ENCODE results near the gene PPIA.

Gene PPIA

GRCh38 chr7:44849885-44850544, 53.5 kb downstream of the PPIA start:
- H4K8ac ChIP-seq (ENCODE audit: low read length): no peak overlapping the region
- H4K91ac ChIP-seq (ENCODE audit: low read length): no peak overlapping the region
- no peak overlapping the region for H3K4me2 ChIP-seq (ENCODE audit: low read length, poor library complexity, severe bottlenecking)
- no peaks in the 10 kb centered on the region for H3K79me1 ChIP-seq (replicated peaks; ENCODE audit: low read length, poor library complexity, severe bottlenecking)
- H2BK15ac ChIP-seq (ENCODE audit: low read depth, poor library complexity, severe bottlenecking): no peak overlapping the region
- no peak overlapping the region for H3K27ac ChIP-seq (ENCODE audit: low read length, poor library complexity, severe bottlenecking)
- no peaks in the 10 kb centered on the region for H3K36me3 ChIP-seq (ENCODE audit: control insufficient read depth in 1 of 2, insufficient read depth in 2 of 2, low read depth in 1 of 2, low read length in 2 of 2)
- H3K9ac ChIP-seq (ENCODE audit: low read length): no peak overlapping the region
- no peak overlapping the region for H3K14ac ChIP-seq (ENCODE audit: low read length in 2 of 2)
- no peak overlapping the region for H3K23ac ChIP-seq (ENCODE audit: low read length in 2 of 2)
- WGBS: 91% methylated on average over 3 of the region's 5 CpGs
- H3K18ac ChIP-seq (ENCODE audit: low read depth in 1 of 2, low read length in 2 of 2): no peak overlapping the region
- no peak overlapping the region for H3K4ac ChIP-seq (ENCODE audit: low read depth in 1 of 2, low read length in 2 of 2)
- no peak overlapping the region for H2BK5ac ChIP-seq (ENCODE audit: low read depth, low read length, poor library complexity, severe bottlenecking)
- H2AK5ac ChIP-seq (ENCODE audit: low read length, severe bottlenecking): no peak overlapping the region
- H3K27me3 ChIP-seq (ENCODE audit: control insufficient read depth in 1 of 2, insufficient read depth in 1 of 2, low read length in 2 of 2): no peaks in the 10 kb centered on the region
- no peak overlapping the region for H2BK12ac ChIP-seq (ENCODE audit: low read length in 2 of 2)
- peaks cover 5% of the 10 kb centered on the region for H3K4me1 ChIP-seq (ENCODE audit: control insufficient read depth, insufficient read depth, low read depth, low read length)
- no peak overlapping the region for H2BK120ac ChIP-seq (ENCODE audit: low read depth, low read length)
- no peak for DNase-seq
- H2AFZ ChIP-seq (ENCODE audit: low read depth, low read length): no peak overlapping the region
- H3K4me3 ChIP-seq (ENCODE audit: insufficient read depth in 1 of 2, low read depth in 1 of 2, low read length in 2 of 2): no peak overlapping the region
- no peaks in the 10 kb centered on the region for H3K9me3 ChIP-seq (ENCODE audit: control insufficient read depth, low read length)

GRCh38 chr7:44852590-44852989, 56.1 kb downstream of the PPIA start:
- no peak overlapping the region for H2BK5ac ChIP-seq (ENCODE audit: low read depth, low read length, poor library complexity, severe bottlenecking)
- DNase-seq: no peak
- no peak overlapping the region for H3K9ac ChIP-seq (ENCODE audit: low read length)
- no peaks in the 10 kb centered on the region for H3K79me1 ChIP-seq (replicated peaks; ENCODE audit: low read length, poor library complexity, severe bottlenecking)
- H3K14ac ChIP-seq (ENCODE audit: low read length in 2 of 2): no peak overlapping the region
- H2AK5ac ChIP-seq (ENCODE audit: low read length, severe bottlenecking): no peak overlapping the region
- no peak overlapping the region for H2BK15ac ChIP-seq (ENCODE audit: low read depth, poor library complexity, severe bottlenecking)
- H3K4ac ChIP-seq (ENCODE audit: low read depth in 1 of 2, low read length in 2 of 2): no peak overlapping the region
- no peaks in the 10 kb centered on the region for H3K9me3 ChIP-seq (ENCODE audit: control insufficient read depth, low read length)
- no peak overlapping the region for H3K18ac ChIP-seq (ENCODE audit: low read depth in 1 of 2, low read length in 2 of 2)
- H3K4me3 ChIP-seq (ENCODE audit: insufficient read depth in 1 of 2, low read depth in 1 of 2, low read length in 2 of 2): no peak overlapping the region
- no peak overlapping the region for H3K27ac ChIP-seq (ENCODE audit: low read length, poor library complexity, severe bottlenecking)
- no peaks in the 10 kb centered on the region for H3K27me3 ChIP-seq (ENCODE audit: control insufficient read depth in 1 of 2, insufficient read depth in 1 of 2, low read length in 2 of 2)
- 90% methylated on average over 2 of the region's 3 CpGs for WGBS
- peaks cover 3% of the 10 kb centered on the region for H3K4me1 ChIP-seq (ENCODE audit: control insufficient read depth, insufficient read depth, low read depth, low read length)
- H4K8ac ChIP-seq (ENCODE audit: low read length): no peak overlapping the region
- no peak overlapping the region for H2BK120ac ChIP-seq (ENCODE audit: low read depth, low read length)
- H3K23ac ChIP-seq (ENCODE audit: low read length in 2 of 2): no peak overlapping the region
- no peak overlapping the region for H2AFZ ChIP-seq (ENCODE audit: low read depth, low read length)
- no peaks in the 10 kb centered on the region for H3K36me3 ChIP-seq (ENCODE audit: control insufficient read depth in 1 of 2, insufficient read depth in 2 of 2, low read depth in 1 of 2, low read length in 2 of 2)
- no peak overlapping the region for H2BK12ac ChIP-seq (ENCODE audit: low read length in 2 of 2)
- H4K91ac ChIP-seq (ENCODE audit: low read length): no peak overlapping the region
- H3K4me2 ChIP-seq (ENCODE audit: low read length, poor library complexity, severe bottlenecking): no peak overlapping the region

Measured in mesenchymal stem cell (in vitro differentiated cells and primary cell).